ENCODE results near the gene ARSG.
A peak's percentile ranks its signal among the peaks of the same experiment; 100 is the strongest.
"Not testable (repeated sequence)": the region's sequence is repeated elsewhere in the genome, so short reads cannot be mapped to it uniquely, and the experiment has no call there.

The ARSG gene

DNA sequence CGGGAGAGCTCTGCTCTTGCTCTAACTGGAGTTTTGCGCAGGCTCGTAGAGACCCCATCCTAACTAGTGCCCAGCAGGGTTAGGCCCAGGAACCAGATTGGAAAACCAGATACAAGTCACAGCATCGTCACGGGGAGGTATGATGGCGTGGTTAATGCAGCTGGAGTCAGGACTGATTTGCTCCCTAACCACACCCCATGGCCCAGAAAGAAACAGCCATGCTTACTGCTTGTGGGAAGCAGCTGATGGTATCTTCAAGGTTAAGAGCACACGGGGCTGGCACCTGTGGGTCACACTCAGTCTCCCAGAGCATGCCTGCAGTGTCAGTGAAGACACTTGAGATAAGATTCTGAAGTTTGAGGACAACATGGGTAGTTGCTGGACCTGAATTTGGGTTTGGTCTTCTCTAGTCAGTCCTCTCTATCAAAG lies 105.8 kb downstream of the ARSG start:
- no peak for DNase-seq (ENCODE audit: low read depth)

DNA sequence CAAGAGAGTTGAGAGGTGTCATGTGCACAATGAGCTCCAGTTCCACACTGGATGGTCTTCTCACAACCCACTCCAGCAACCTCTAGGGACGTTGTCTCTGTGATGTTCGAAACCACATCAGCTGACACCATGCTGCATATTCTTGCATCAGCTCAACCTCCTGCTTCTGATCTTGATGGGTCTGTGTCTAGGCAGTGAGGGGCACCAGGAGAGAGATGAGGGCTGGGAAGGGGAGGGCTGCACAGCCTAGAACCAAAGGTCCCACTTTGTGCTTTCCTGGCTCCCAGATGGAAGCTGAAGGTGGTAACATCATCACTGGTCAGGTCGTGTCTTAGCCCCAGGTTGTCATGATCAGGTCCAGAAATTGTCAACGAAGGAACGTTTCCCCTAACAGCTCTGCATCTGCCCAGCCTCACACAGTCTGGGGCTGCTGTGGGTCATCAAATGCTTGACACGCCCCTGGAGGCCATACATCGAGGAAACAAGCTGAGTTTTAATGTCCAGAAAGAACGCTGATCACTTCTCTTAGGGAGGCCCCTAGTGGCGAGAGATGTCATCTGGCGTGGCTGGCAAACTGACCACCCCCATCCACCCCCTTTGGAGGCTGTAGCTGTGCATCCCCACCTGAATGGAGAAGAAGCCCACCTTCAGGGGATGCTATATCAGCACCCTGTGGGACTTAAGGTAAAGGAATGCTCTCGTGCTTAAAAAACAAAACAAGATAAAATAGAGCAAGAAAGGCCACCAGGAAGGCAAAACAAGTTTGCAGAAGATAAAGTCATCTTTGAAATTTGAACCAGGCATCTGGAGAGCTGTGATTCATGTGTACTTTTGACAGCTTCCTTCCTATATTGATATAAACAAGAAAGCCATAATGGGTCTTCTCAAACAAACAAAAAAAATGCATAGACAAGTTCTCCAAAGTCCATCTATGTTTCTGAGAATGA lies 107.7 kb downstream of the ARSG start:
- DNase-seq (ENCODE audit: low read depth) = peak; percentile 62

DNA sequence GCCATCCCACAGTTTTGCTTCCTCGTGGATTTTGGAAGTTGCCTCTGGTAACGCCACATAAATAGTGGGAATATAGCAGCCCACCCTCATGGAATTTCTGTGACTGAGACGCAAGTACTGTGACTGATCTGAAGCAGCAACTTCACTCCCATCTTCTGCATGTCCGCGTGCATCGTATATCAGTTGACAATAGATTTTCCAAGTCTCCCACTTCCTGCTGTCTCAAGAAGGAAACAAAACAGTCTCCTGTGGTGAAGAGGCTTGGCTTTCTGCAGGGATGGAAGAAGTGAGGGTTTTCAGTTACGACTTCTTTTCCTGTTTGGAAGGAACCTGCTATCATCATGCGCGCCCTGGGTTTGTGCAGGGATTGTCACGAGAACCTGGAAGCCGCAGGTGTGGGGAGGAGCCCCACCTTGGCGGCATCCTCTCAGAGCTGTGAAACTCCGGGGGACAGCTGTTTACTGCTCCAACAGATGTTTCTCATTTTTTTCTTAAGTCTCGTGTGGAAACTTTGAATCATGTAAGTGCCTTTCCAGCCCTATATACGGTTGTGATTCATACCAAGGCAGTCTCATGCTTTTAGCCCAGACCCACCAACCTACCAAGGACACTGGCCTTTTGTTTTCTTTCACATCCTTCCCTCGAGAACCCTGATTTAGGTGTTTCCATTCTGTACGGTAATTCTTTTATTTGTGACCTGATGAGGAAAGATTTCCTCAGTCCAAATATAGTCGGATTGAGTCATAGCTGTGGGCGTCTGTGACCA lies 108.5 kb downstream of the ARSG start:
- DNase-seq (ENCODE audit: low read depth) = no peak

DNA sequence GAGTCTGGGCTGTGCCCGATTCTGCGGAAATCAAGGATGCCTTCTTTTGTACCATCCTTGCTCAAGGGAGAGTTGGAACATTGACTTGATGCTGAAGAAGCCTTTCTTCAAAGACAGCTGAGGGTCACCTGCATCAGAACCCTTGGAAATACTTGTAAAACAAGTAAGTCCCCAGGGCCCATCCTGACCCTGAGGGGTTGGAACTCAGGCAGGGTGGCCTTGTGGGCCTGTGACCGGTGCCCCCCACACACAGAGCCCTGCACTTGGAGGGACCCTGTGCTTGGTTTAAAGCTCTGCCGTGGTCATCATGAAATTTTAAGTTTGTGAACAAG lies 109.1 kb downstream of the ARSG start:
- DNase-seq (ENCODE audit: low read depth) = no peak

DNA sequence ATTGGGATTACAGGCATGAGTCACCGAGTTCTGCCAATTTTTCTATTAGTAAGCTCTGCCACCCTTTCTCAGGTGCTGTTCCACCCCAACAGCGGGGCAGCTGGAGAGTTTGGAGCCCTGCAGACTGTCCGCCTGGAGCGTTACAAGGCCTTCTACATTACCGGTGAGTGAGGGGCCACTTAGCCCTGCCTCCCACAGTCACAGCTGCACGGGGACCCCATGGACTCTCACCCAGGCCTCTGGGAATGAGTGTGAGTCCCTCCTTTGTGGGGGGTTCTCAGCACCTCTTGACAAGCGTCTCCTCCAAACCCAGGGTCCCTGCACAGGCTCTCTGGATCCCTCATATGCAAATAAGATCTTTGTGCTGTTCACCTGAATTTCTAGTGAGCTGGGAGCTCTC lies 110.0 kb downstream of the ARSG start:
- DNase-seq (ENCODE audit: low read depth) = no peak

DNA sequence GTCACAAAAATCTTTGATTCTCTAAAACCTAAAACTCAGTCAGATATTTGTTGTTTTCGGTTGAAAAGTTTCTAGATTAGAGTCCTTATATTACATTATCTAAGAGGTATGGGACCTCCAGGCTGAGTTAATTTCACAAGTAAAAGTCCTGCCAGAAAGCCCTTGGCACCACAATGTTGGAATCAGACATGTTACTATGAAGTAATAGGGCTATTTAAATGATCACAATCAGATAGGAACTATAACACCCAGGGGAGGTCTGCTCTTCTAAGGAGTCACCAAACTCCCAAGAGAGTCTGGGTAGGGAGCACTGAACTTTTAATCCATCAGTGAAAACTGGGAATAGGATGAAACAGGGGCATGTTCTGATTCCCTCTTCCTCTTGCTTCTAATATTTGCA lies 111.8 kb downstream of the ARSG start:
- DNase-seq (ENCODE audit: low read depth) = no peak

DNA sequence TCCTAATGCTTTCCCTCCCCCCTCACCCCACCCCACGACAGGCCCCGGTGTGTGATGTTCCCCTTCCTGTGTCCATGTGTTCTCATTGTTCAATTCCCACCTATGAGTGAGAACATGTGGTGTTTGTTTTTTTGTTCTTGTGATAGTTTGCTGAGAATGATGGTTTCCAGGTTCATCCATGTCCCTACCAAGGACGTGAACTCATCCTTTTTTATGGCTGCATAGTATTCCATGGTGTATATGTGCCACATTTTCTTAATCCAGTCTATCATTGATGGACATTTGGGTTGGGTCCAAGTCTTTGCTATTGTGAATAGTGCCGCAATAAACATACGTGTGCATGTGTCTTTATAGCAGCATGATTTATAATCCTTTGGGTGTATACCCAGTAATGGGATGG lies 112.5 kb downstream of the ARSG start:
- not testable (repeated sequence) for DNase-seq (ENCODE audit: low read depth)

DNA sequence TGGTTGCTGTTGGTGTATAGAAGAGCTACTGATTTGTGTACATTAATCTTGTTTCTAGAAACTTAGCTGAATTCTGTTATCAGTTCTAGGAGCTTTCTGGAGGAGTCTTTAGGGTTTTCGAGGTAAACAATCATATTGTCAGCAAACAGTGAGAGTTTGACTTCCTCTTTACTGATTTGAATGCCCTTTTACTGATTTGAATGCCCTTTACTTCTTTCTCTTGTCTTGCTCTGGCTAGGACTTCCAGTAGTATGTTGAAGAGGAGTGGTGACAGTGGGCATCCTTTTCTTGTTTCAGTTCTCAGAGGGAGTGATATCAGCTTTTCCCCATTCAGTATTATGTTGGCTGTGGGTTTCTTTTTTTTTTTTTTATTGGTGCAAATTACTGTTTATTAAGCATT lies 116.4 kb downstream of the ARSG start:
- DNase-seq (ENCODE audit: low read depth) = not testable (repeated sequence)

DNA sequence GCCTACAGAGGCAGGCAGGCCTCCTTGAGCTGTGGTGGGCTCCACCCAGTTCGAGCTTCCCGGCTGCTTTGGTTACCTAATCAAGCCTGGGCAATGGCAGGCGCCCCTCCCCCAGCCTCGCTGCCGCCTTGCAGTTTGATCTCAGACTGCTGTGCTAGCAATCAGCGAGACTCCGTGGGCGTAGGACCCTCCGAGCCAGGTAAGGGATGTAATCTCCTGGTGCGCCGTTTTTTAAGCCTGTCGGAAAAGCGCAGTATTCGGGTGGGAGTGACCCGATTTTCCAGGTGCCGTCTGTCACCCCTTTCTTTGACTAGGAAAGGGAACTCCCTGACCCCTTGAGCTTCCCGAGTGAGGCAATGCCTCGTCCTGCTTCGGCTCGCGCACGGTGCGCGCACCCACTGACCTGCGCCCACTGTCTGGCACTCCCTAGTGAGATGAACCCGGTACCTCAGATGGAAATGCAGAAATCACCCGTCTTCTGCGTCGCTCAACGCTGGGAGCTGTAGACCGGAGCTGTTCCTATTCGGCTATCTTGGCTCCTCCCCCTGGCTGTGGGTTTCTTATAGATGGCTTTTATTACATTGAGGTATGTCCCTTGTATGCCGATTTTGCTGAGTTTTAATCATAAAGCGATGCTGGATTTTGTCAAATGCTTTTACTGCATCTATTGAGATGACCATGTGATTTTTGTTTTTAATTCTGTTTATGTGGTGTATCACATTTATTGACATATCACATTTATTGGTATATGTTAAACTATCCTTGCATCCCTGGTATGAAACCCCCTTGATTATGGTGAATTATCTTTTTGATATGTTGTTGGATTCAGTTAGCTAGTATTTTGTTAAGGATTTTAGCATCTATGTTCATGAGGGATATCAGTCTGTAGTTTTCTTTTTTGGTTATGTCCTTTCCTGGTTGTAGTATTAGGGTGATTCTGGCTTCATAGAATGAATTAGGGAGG lies 122.6 kb downstream of the ARSG start:
- not testable (repeated sequence) for DNase-seq (ENCODE audit: low read depth)

DNA sequence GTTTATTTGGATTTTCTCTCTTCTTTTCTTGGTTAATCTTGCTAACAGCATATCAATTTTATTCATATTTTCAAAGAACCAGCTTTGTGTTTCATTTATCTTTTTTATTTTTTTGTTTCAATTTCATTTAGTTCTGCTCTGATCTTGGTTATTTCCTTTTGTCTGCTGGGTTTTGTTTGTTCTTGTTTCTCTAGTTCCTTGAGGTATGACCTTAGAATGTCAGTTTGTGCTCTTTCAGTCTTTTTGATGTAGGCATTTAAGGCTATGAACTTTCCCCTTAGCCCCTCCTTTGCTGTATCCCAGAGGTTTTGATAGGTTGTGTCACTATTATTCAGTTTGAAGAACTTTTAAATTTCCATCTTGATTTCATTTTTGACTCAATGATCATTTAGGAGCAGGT lies 123.6 kb downstream of the ARSG start:
- DNase-seq (ENCODE audit: low read depth) = not testable (repeated sequence)

DNA sequence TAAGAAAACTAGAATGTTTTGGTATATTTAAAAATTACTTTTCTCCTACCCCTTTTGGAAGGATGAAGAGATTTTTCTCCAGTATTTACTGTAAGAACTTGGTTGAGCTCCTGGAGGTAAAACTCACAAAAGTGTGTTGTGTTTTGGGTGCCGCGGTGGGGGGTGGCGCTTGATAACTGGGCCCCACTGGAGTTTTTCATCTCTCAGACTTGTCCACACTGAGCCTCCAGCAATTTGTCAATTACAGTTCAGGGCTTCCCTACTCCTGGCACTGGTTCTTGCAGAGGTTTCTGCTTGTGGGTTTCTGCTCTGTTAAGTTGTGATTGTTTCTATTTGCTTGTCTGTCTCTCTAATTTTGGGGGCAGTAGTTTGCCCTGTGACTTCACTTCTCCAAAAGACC lies 126.0 kb downstream of the ARSG start:
- no peak for DNase-seq (ENCODE audit: low read depth)

DNA sequence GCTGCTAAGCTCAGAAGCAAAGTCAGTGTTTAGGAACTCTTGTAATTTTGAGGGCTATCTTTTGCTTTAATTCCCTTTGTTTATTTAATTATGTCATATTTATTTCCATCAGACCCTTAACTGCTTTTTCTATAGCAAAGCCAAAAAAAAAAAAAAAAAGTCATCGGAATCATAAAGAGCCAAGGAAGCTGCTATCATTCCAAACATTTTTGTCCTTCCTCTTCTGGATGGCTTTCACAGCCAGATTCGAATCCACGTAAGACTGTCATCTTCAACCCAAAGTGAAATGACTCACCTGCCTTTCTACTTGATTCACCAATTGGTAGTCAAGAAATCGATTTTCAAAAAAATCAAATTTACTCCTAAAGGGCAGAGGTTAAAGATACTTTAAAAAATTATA lies 127.6 kb downstream of the ARSG start:
- DNase-seq (ENCODE audit: low read depth) = no peak

DNA sequence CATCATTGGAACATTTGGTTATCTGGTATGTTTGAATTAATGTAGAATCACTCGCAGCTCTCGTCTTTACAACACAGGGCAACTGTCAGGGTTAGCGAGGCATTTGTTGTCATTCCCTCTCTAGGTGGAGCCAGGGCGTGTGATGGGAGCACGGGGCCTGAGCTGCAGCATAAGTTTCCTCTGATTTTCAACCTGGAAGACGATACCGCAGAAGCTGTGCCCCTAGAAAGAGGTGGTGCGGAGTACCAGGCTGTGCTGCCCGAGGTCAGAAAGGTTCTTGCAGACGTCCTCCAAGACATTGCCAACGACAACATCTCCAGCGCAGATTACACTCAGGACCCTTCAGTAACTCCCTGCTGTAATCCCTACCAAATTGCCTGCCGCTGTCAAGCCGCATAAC lies 128.8 kb downstream of the ARSG start:
- no peak for DNase-seq (ENCODE audit: low read depth)

DNA sequence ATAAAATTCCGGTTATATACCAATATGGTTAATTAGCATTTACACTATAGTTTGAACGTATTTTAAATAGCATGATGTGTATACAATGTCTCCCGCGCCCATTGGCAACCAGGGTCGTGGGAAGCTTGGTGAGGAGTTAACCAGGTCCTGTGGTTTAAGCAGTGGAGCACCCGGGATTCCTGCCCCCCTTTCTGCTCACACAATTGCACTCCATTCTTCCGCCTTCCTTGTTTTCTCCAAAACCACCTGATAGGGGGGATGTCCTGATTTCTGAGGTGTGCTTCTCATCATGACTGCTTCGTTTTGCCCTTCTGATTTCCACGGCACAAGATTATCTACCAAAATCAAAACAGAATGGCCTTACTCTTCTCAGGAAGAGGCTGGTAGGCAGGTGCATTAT lies 130.2 kb downstream of the ARSG start:
- DNase-seq (ENCODE audit: low read depth) = no peak

DNA sequence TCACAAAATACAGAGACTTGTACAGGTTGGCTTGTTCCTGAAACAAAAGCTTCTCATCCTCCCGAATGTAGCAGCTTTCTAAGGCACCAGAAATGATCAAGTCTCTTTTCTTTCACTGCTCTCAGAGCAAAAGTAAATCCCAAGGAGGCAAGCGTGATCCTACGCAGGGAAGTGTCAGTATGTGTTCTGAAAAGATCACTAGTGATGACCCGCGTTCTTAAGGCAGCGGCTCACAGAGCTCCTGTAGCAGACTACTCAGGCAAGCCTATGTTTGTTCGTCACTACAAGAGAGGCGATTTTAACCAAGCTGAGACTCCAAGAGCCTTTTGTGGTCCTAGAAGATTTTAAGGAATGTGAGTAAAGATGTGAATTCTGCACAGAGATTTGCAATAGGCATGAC lies 131.5 kb downstream of the ARSG start:
- no peak for DNase-seq (ENCODE audit: low read depth)

DNA sequence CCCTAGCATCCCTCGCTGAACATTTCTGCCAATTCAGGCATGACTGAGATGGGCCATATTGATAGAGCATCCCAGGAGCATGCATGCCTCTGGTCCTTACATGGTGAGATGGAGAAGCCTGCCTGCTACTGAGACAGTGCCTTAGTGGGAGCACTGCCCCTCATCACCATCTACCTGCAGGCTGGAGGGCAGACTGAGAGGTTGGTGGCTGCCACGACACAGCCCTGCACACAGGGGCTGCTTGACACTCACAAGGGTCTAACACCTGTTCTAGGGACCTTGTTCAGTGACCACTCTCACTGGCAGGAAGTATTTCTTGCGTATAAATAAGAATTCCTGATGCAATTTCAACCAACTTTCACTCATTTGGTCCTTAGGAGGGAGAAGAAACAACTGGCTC lies 132.0 kb downstream of the ARSG start:
- DNase-seq (ENCODE audit: low read depth) = no peak

DNA sequence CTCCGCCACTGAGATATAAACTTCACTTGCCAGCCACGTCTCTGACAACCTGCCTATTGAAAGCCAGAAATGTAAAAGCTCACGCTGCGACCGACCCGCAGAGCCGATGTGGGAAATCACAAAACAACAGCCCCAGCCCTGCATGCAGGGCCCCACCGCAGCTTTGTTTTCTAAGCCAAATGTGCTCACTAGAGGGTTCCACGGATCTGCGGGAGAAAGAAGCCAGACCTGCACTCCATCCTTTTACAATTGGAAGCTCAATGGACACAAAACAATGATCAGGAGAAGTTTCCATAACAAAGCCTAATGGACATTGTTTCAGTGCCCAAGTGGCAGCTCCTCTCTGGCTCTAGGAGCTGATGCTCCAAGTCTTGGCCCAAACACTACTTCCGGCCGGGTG lies 132.9 kb downstream of the ARSG start:
- no peak for DNase-seq (ENCODE audit: low read depth)

DNA sequence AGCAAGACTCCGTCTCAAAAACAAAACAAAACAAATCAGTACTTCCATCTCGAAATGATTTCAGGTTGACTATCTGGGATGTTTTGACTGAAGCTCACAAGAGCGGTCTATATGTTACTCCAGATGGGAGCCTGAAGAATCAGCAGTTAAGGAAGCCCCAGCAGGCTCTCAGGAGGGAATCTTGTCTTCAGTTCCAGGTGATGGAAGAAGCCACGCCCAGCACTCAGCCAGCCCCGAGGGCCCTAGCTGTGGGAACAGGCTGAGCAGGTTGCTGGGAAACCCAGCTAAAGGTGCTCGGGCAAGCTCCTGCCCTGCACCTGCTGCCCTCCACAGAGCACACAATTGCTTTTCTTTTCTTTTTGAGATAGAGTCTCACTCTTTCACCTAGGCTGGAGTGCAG lies 133.6 kb downstream of the ARSG start:
- no peak for DNase-seq (ENCODE audit: low read depth)

DNA sequence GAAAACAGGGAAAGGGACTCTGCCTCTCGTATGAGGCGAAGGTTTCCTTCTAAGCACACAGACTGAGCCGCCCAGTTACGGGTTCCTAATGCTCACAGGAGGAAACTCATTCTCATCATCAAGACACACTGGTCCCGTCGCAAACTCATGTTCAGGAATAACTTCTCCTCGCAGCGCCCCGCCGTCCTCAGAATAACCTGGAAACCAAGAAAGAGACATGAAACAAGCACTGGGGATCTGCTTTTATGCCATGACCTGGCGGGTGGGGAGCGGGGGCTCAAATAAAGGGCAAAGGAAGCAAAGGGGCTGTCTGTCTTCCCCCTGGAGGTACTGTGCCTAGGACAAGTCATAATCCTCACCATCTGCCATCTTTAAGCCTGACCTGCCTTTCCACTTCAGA lies 134.7 kb downstream of the ARSG start:
- no peak for DNase-seq (ENCODE audit: low read depth)

DNA sequence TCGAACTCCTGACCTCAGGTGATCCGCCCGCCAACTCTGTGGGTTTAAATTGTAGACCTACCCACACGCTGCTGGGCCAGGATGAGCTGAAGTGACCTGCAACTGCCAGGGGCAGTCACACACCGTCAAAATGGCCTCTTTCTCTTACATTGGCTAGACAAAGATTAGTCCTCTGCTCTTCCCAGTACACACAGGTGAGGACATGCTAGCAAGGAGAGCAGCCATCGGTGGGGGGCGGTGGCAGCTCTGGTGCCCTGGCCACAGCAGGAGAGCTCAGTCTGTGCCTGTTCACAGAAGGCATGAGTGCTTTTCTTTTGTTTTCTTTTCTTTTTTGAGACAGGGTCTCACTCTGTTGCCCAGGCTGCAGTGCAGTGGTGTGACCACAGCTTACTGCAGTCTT lies 136.3 kb downstream of the ARSG start:
- no peak for DNase-seq (ENCODE audit: low read depth)

DNA sequence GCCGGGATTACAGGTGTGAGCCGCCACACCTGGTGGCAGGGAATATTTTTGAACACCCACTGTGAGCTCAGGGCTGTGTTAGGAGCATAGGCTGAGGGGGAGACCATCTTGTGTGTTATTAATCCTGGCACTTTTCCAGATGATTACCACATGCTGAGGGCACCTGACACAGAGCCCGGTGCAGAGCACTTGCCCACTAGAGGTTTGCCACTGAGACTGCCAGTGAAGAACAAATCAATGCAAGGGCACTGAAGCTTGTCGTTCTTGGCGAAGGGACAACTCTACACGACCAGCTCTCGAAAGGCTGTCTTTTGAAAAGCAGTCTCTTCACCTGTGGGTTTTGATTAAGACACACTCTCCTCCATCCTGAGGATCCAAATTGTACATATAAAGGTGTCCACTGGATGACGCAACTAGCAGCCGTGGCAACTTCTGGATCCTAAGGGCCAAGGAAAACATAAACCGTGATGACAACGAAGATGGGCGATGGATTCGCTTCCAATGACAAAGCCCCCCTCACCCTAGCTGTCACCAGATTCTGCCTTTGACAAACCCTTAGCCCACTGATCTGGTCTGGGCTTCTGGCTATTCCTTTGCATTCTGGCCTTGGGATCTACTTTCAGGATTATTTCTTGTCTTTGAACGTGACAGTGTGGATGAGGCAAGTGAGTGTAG lies 137.3 kb downstream of the ARSG start:
- no peak for DNase-seq (ENCODE audit: low read depth)

DNA sequence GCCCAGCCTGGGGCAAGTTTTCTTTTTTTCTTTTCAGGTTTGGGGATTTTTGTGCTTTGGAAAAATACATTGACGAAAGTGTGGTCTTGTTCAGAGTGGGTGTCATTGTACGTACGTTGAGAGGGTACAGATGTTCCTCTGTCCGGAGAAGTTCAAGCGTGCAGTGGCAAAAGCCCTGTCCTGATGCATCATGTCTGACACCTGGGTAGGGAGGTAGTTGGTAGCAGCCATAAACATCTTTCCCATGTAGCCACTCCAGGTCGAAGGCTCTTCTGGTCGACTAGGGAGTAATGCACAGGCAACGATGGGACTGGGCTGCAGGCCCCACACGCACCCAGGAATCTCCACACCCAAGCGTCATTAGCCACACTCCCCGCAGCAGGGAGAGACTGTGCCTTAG lies 138.6 kb downstream of the ARSG start:
- no peak for DNase-seq (ENCODE audit: low read depth)

All from GM04504 (cell line).